C4-2B (cell line): ENCODE results near the gene LMOD3.

Experiments
- ZFX ChIP-seq: fragments of 450-650 bp; IDR thresholded peaks from 2 replicates; pipeline ENCODE4 v1.6.1; 2017
- TF ChIP-seq, protein P1 (sequence below): fragments of 450-650 bp; conservative IDR thresholded peaks from 2 replicates; pipeline ENCODE4 v1.5.1; 2017; ENCODE audit warnings: mild to moderate bottlenecking

- TF ChIP-seq, protein P1, sequence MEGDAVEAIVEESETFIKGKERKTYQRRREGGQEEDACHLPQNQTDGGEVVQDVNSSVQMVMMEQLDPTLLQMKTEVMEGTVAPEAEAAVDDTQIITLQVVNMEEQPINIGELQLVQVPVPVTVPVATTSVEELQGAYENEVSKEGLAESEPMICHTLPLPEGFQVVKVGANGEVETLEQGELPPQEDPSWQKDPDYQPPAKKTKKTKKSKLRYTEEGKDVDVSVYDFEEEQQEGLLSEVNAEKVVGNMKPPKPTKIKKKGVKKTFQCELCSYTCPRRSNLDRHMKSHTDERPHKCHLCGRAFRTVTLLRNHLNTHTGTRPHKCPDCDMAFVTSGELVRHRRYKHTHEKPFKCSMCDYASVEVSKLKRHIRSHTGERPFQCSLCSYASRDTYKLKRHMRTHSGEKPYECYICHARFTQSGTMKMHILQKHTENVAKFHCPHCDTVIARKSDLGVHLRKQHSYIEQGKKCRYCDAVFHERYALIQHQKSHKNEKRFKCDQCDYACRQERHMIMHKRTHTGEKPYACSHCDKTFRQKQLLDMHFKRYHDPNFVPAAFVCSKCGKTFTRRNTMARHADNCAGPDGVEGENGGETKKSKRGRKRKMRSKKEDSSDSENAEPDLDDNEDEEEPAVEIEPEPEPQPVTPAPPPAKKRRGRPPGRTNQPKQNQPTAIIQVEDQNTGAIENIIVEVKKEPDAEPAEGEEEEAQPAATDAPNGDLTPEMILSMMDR, result no peak
- no peak for TF ChIP-seq ZFX
These were observed 17.8 kb downstream of the LMOD3 start for GRCh38 chr3:69104586-69104985.
